ENCODE results near the gene PAGE2. TPM values are rescaled to one million over a fixed set of nuclear protein-coding genes. Genes with fewer than 3 reads are reported as not detected.
"Not testable (repeated sequence)": the region's sequence is repeated elsewhere in the genome, so short reads cannot be mapped to it uniquely, and the experiment has no call there.

PAGE2 gene, protein sequence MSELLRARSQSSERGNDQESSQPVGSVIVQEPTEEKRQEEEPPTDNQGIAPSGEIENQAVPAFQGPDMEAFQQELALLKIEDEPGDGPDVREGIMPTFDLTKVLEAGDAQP
- total RNA-seq (2014; rRNA removed) = not detected in 2 replicates
- Bru-seq, nascent RNA = percentile 13 among the genes with signal in this experiment
- BruChase-seq, experiment 1, labeled RNA remaining after a 6-hour chase = percentile 36 among the genes with signal in this experiment
- BruChase-seq, experiment 2, labeled RNA remaining after a 2-hour chase = percentile 29 among the genes with signal in this experiment
- long read RNA-seq = 0 reads

DNA sequence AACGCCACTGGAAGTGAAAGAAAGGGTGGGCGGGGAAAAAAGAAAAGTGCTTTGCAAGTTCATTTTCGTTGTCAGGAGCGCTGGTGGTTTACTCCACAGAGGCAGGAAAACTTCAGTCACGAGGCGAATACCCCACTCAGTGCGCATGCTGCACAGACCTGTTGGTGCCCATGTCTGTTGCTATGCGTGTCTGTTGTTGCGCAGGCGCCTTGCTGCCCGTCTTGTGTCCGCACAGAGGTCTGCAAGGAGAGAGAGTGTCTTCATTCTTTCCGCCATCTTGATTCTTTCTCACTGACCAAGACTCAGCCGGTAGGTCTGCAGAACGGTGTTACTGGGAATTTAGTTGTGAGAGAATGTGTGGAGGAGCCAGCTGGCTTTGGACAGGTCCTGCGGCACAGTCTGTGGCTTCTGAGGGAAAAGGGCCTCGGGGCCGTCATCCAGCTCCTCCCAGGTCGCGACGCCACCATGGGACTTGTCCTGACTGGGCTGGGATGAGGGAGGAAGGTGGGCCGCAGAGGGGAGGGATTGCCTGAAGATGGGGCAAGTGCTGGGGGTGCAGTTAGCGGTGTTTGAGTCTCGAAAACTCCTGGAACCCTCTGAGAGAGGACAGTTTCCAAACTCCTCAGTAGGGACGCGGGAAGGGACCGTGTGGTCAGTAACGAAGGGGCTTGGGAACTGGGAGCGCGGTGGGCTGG lies at the start of gene PAGE2:
Gene PAGE2 (plus strand): TSS at position 224 of the 695 bp plus-strand sequence. CDS start 1,003 bp downstream, outside the sequence.
- Histone ChIP-seq H3K36me3 (ENCODE audit: low read depth, low read length) (no peaks in the 10 kb centered on the region), H3K9ac (ENCODE audit: low read length) (no peak within 1 kb of the TSS), H3F3A (ENCODE audit: low read length, unreplicated experiment) (no peaks in the 10 kb centered on the region), H3K9me3 (ENCODE audit: low read length) (no peaks in the 10 kb centered on the region), H3K9me2 (replicated peaks; ENCODE audit: low read length) (no peaks in the 10 kb centered on the region), H4K20me1 (ENCODE audit: low read length) (no peaks in the 10 kb centered on the region), H3K4me1 (ENCODE audit: insufficient read depth, low read length) (no peaks in the 10 kb centered on the region), H3K79me2 (ENCODE audit: low read length) (no peaks in the 10 kb centered on the region), H2AFZ (ENCODE audit: low read length) (no peak within 1 kb of the TSS), H3K4me3 (ENCODE audit: low read length) (no peak within 1 kb of the TSS), H3K27me3 (ENCODE audit: low read length) (peaks cover 15% of the 10 kb centered on the region; the same call in 1 of the 2 replicates), H3K27ac (ENCODE audit: low read length) (no peak within 1 kb of the TSS), H3K4me2 (ENCODE audit: low read length) (no peak within 1 kb of the TSS)
- BruUV-seq (replicated peaks) = no TSS peak
- DNase-seq (no peak), ATAC-seq (no peak)
- intact Hi-C loops (cut with micrococcal nuclease) = no loop called here
- TF ChIP-seq, protein P1, sequence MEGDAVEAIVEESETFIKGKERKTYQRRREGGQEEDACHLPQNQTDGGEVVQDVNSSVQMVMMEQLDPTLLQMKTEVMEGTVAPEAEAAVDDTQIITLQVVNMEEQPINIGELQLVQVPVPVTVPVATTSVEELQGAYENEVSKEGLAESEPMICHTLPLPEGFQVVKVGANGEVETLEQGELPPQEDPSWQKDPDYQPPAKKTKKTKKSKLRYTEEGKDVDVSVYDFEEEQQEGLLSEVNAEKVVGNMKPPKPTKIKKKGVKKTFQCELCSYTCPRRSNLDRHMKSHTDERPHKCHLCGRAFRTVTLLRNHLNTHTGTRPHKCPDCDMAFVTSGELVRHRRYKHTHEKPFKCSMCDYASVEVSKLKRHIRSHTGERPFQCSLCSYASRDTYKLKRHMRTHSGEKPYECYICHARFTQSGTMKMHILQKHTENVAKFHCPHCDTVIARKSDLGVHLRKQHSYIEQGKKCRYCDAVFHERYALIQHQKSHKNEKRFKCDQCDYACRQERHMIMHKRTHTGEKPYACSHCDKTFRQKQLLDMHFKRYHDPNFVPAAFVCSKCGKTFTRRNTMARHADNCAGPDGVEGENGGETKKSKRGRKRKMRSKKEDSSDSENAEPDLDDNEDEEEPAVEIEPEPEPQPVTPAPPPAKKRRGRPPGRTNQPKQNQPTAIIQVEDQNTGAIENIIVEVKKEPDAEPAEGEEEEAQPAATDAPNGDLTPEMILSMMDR (conservative IDR thresholded peaks at IDR 0.05; ENCODE audit: low read depth, low read length) = no peak
- TF ChIP-seq EZH2phosphoT487 (IDR thresholded peaks at IDR 0.05; ENCODE audit: borderline replicate concordance, low read length) (no peak), EZH2 (IDR thresholded peaks at IDR 0.05; ENCODE audit: low read length, unreplicated experiment) (no peak)
- ChIA-PET POLR2A (ENCODE audit: unreplicated experiment) (no interaction called here), CTCF (no interaction called here)

DNA sequence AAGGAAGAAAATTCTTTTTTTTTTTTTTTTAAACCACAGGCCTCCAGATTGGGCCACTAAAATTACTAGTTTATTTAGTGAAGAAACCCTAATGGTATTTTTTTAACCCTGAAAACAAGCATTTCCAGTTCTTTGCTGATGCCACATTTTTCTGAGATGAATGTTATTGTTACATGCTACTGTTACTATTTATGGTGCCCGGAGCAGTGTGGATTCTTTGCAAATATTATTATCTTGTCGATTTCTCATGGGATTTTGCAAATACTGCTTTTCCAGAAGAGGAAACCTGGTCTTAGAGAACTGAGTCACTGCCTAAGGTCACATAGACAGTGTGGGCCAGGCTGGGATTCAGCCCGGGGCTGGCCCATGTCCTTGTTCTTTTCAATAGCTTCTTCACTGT lies 49.3 kb upstream of the PAGE2 start:
- peak; percentile 13; the same call in 1 of the 2 replicates for ATAC-seq
- no peaks in the 10 kb centered on the region for H3F3A ChIP-seq (ENCODE audit: low read length, unreplicated experiment)
- H3K9ac ChIP-seq (ENCODE audit: low read length) = peak overlapping the region; percentile 20; the same call in 1 of the 2 replicates
- ChIA-PET POLR2A (ENCODE audit: unreplicated experiment) (no interaction called here), CTCF (no interaction called here)
- peak; percentile 80 for DNase-seq
- H3K4me2 ChIP-seq (ENCODE audit: low read length) = peak overlapping the region; percentile 49
- H3K79me2 ChIP-seq (ENCODE audit: low read length) = no peaks in the 10 kb centered on the region
- TF ChIP-seq EZH2 (IDR thresholded peaks at IDR 0.05; ENCODE audit: low read length, unreplicated experiment) (no peak), EZH2phosphoT487 (IDR thresholded peaks at IDR 0.05; ENCODE audit: borderline replicate concordance, low read length) (no peak)
- TF ChIP-seq, protein P1 (conservative IDR thresholded peaks at IDR 0.05; ENCODE audit: low read depth, low read length) = no peak
- intact Hi-C loops (cut with micrococcal nuclease) = no loop called here
- no peaks in the 10 kb centered on the region for H3K36me3 ChIP-seq (ENCODE audit: low read depth, low read length)
- peak overlapping the region; percentile 64 for H3K27ac ChIP-seq (ENCODE audit: low read length)
- no peak overlapping the region for H2AFZ ChIP-seq (ENCODE audit: low read length)
- no peaks in the 10 kb centered on the region for H3K27me3 ChIP-seq (ENCODE audit: low read length)
- no peaks in the 10 kb centered on the region for H3K9me3 ChIP-seq (ENCODE audit: low read length)
- no peak overlapping the region for H3K4me3 ChIP-seq (ENCODE audit: low read length)
- peaks cover 11% of the 10 kb centered on the region; the same call in 1 of the 2 replicates for H3K4me1 ChIP-seq (ENCODE audit: insufficient read depth, low read length)
- no peaks in the 10 kb centered on the region for H4K20me1 ChIP-seq (ENCODE audit: low read length)
- no peaks in the 10 kb centered on the region for H3K9me2 ChIP-seq (replicated peaks; ENCODE audit: low read length)
- BruUV-seq (replicated peaks) = no TSS peak

DNA sequence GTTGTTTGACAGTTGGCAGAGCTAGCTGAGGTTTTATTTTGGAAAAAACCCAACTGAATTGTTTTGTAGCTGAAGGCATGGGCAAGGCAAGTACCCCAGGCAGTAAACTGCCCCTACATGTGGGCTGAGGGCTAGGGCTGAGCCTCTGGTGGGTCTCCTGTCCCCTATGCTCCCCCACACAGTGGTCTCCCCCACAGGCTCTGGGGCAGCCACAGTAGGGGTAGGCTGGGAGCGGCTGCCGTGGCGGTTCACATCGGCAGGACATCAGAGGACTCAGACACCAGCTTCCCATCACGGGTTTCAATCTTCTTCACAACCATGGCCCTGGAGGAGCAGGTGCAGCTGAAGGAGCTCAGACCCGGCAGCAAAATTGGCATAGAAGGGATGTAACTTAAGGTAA lies 47.3 kb upstream of the PAGE2 start:
- ATAC-seq (no peak), DNase-seq (no peak)
- H3K27ac ChIP-seq (ENCODE audit: low read length) = no peak overlapping the region
- no peaks in the 10 kb centered on the region for H3K36me3 ChIP-seq (ENCODE audit: low read depth, low read length)
- no peaks in the 10 kb centered on the region for H3K9me3 ChIP-seq (ENCODE audit: low read length)
- H3K79me2 ChIP-seq (ENCODE audit: low read length) = no peaks in the 10 kb centered on the region
- no peak overlapping the region for H3K4me3 ChIP-seq (ENCODE audit: low read length)
- H3K4me2 ChIP-seq (ENCODE audit: low read length) = no peak overlapping the region
- POLR2A ChIA-PET (ENCODE audit: unreplicated experiment) = no interaction called here
- H3K27me3 ChIP-seq (ENCODE audit: low read length) = no peaks in the 10 kb centered on the region
- no peak overlapping the region for H2AFZ ChIP-seq (ENCODE audit: low read length)
- no peak overlapping the region for H3K9ac ChIP-seq (ENCODE audit: low read length)
- H4K20me1 ChIP-seq (ENCODE audit: low read length) = no peaks in the 10 kb centered on the region
- CTCF ChIA-PET = no interaction called here
- TF ChIP-seq EZH2phosphoT487 (IDR thresholded peaks at IDR 0.05; ENCODE audit: borderline replicate concordance, low read length) (no peak), EZH2 (IDR thresholded peaks at IDR 0.05; ENCODE audit: low read length, unreplicated experiment) (no peak)
- TF ChIP-seq, protein P1 (conservative IDR thresholded peaks at IDR 0.05; ENCODE audit: low read depth, low read length) = no peak
- H3F3A ChIP-seq (ENCODE audit: low read length, unreplicated experiment) = no peaks in the 10 kb centered on the region
- H3K4me1 ChIP-seq (ENCODE audit: insufficient read depth, low read length) = peaks cover 11% of the 10 kb centered on the region; the same call in 1 of the 2 replicates
- no TSS peak for BruUV-seq (replicated peaks)
- H3K9me2 ChIP-seq (replicated peaks; ENCODE audit: low read length) = no peaks in the 10 kb centered on the region
- intact Hi-C loops (cut with micrococcal nuclease) = no loop called here

DNA sequence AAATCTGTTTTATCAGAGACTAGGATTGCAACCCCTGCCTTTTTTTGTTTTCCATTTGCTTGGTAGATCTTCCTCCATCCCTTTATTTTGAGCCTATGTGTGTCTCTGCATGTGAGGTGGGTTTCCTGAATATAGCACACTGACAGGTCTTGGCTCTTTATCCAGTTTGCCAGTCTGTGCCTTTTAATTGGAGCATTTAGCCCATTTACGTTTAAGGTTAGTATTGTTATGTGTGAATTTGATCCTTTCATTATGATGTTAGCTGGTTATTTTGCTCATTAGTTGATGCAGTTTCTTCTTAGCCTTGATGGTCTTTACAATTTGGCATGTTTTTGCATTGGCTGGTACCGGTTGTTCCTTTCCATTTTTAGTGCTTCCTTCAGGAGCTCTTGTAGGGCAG lies 38.2 kb upstream of the PAGE2 start:
- H3K4me1 ChIP-seq (ENCODE audit: insufficient read depth, low read length); H3K4me3 ChIP-seq (ENCODE audit: low read length); H4K20me1 ChIP-seq (ENCODE audit: low read length); DNase-seq; POLR2A ChIA-PET (ENCODE audit: unreplicated experiment); H3K27ac ChIP-seq (ENCODE audit: low read length); H3K36me3 ChIP-seq (ENCODE audit: low read depth, low read length); H3K79me2 ChIP-seq (ENCODE audit: low read length); H3K27me3 ChIP-seq (ENCODE audit: low read length); H3K9me2 ChIP-seq (replicated peaks; ENCODE audit: low read length); H3K9me3 ChIP-seq (ENCODE audit: low read length); H3K4me2 ChIP-seq (ENCODE audit: low read length); ATAC-seq; H3K9ac ChIP-seq (ENCODE audit: low read length); BruUV-seq (replicated peaks); H2AFZ ChIP-seq (ENCODE audit: low read length); CTCF ChIA-PET; H3F3A ChIP-seq (ENCODE audit: low read length, unreplicated experiment): not testable (repeated sequence)
- intact Hi-C loops (cut with micrococcal nuclease) = loop anchor here (10.0 kb wide), 1 partner anchor 406 kb away; no protein-coding TSS in a partner anchor
